Activated CD8-positive, alpha-beta T cell treated with anti-CD3 and anti-CD28 coated beads for 36 hours (primary cell): ENCODE measurements around the gene MUC22. TPM values are rescaled to one million over a fixed set of nuclear protein-coding genes. Genes with fewer than 3 reads are reported as not detected.

ENCODE experiments used
- ATAC-seq: fragments of 200-7000 bp; cut with Tn5 transposase; one replicate; pipeline ENCODE4 v1.10.0; 2021; ENCODE audit warnings: mild to moderate bottlenecking, moderate library complexity
- CTCF ChIA-PET: fragments of 350-600 bp; sonication (Branson Sonifier 250); formaldehyde crosslinking; loops from one replicate; lab custom pipeline; 2021; ENCODE audit warnings: antibody characterized with exemption; lab: Charles Lee
- POLR2A ChIA-PET: fragments of 350-600 bp; sonication (Branson Sonifier 250); formaldehyde crosslinking; loops from one replicate; lab custom pipeline; 2021; ENCODE audit warnings: antibody characterized with exemption; lab: Charles Lee
- DNase-seq: peaks from one replicate; pipeline ENCODE4 v3.0.0-alpha.2; 2020
- H3K27ac Mint-ChIP-seq: one replicate; pipeline ENCODE4 v1.8.0; 2021; ENCODE audit warnings: mild to moderate bottlenecking, mixed read lengths
- H3K27me3 Mint-ChIP-seq: one replicate; pipeline ENCODE4 v1.8.0; 2021; ENCODE audit warnings: mixed read lengths
- H3K36me3 Mint-ChIP-seq: one replicate; pipeline ENCODE4 v1.8.0; 2021; ENCODE audit warnings: low read depth, mixed read lengths
- H3K4me1 Mint-ChIP-seq: one replicate; pipeline ENCODE4 v1.8.0; 2021; ENCODE audit warnings: low read depth, mixed read lengths
- H3K4me3 Mint-ChIP-seq: one replicate; pipeline ENCODE4 v1.8.0; 2021; ENCODE audit warnings: mild to moderate bottlenecking, moderate library complexity, mixed read lengths
- H3K9me3 Mint-ChIP-seq: one replicate; pipeline ENCODE4 v1.8.0; 2021; ENCODE audit warnings: mixed read lengths
- intact Hi-C: fragments of 100-400 bp; cut with micrococcal nuclease; formaldehyde crosslinking; loops from one replicate; pipeline ENCODE4 v1.10.0; 2022
- total RNA-seq, 2 experiments: library from RNA; stranded (reverse); gene quantifications; one replicate each; pipeline ENCODE4 v1.2.3, GENCODE V29; 2021
- TF ChIP-seq, protein P1 (sequence below): fragments of 200-600 bp; IDR thresholded peaks from one replicate; pipeline ENCODE4 v1.8.0; 2022; ENCODE audit warnings: antibody characterized with exemption, mild to moderate bottlenecking

MUC22 gene
- total RNA-seq, 2 experiments from 2014 or later = not detected

DNA sequence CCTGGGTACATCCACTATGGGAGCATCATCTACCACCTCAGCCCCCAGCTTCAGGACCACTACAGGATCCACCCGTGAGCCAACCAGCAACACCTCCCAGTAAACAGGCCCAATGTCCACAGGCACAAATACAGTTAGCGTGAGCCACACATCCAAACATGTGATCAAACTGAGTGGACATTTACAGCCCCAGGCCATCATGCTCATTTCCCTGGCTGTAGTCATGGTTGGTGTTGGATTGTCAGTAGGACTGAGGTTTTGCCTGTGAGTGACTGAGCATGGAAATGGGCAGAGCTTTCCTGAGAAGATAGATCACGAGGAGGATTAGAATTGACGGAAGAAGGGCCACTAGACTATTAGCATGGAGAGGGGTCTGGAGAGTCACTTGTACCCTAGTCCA, 37.5 kb upstream of the MUC22 start:
- ATAC-seq (no peak), DNase-seq (no peak)
- peaks cover 5% of the 10 kb centered on the region for H3K27me3 Mint-ChIP-seq
- H3K9me3 Mint-ChIP-seq = no peaks in the 10 kb centered on the region
- no peak overlapping the region for H3K27ac Mint-ChIP-seq
- ChIA-PET POLR2A (interaction anchor here (1.4 to 1.6 kb wide), 3 partner anchors 17 to 192 kb away, joined by 3 to 6 read pairs (median 3); no protein-coding TSS in a partner anchor), CTCF (interaction anchor here (1.3 kb wide), 1 partner anchor 107 kb away, joined by 3 read pairs; no protein-coding TSS in a partner anchor)
- no peak overlapping the region for H3K4me3 Mint-ChIP-seq
- H3K4me1 Mint-ChIP-seq = no peaks in the 10 kb centered on the region
- no peaks in the 10 kb centered on the region for H3K36me3 Mint-ChIP-seq
- intact Hi-C loops = no loop called here
- TF ChIP-seq, protein P1, sequence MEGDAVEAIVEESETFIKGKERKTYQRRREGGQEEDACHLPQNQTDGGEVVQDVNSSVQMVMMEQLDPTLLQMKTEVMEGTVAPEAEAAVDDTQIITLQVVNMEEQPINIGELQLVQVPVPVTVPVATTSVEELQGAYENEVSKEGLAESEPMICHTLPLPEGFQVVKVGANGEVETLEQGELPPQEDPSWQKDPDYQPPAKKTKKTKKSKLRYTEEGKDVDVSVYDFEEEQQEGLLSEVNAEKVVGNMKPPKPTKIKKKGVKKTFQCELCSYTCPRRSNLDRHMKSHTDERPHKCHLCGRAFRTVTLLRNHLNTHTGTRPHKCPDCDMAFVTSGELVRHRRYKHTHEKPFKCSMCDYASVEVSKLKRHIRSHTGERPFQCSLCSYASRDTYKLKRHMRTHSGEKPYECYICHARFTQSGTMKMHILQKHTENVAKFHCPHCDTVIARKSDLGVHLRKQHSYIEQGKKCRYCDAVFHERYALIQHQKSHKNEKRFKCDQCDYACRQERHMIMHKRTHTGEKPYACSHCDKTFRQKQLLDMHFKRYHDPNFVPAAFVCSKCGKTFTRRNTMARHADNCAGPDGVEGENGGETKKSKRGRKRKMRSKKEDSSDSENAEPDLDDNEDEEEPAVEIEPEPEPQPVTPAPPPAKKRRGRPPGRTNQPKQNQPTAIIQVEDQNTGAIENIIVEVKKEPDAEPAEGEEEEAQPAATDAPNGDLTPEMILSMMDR = no peak

DNA sequence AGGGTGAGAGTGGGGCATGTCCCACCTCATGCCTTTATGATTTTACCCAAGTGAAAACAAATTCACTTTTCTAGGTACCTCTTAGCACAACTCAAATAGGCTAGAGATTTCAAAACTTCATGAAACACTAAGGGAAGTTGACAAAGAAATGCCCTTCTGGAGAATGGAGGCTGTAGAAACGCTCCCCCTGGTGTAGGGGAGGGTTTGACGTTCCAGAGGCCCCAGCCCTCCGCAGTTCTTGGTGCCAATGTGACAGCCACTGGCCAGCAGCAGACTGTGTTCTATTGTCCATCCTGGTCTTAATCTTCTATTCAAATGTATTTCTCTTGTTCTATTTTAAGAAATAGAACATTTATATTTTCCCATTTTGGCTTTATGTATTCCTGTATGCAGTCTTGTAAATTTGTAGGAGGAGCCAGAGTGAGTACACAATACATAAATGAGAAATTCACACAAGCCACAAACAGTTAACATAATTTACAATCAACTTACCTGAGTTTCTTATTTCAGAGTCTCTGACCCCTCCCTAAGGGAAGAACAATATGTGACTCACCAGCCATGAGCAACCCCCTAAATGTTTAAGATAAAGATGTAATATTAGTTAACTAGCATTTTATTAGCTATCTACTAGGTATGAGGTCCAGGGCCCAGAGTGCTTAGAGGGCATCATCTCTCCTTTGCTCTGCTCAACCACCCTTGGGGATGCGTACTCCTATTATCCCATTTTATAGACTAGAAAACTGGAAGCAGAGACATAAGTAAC, 35.6 kb upstream of the MUC22 start:
- CTCF ChIA-PET = interaction anchor here (1.0 to 2.2 kb wide), 3 partner anchors 94 to 113 kb away, joined by 3 to 8 read pairs (median 3); no protein-coding TSS in a partner anchor
- Mint-ChIP-seq H3K36me3 (no peaks in the 10 kb centered on the region), H3K27me3 (peaks cover 9% of the 10 kb centered on the region), H3K4me3 (no peak overlapping the region), H3K27ac (no peak overlapping the region), H3K9me3 (no peaks in the 10 kb centered on the region), H3K4me1 (no peaks in the 10 kb centered on the region)
- POLR2A ChIA-PET = interaction anchor here (0.7 to 1.6 kb wide), 2 partner anchors 31 to 77 kb away, joined by 3 read pairs; no protein-coding TSS in a partner anchor
- no peak for DNase-seq
- intact Hi-C loops = no loop called here
- TF ChIP-seq, protein P1 = no peak
- ATAC-seq = no peak

DNA sequence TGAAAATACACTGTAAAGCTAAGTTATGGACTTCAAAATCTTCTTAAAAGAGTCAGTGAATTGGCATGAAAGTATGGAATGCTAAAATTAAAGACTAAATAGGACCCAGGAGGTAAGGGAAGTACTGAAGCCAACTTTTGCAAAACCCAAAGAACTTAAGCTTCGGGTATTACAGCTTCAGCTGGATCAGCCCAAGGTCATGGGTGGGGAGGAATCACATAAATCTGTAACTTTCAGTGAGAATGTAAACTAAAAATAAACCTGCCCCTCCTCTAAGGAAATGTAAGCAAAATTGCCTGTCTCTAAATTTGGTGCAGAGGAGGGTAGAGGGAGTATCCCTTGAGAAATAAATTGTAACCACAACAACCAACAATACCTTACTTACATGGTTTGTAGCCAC, 31.1 kb upstream of the MUC22 start:
- POLR2A ChIA-PET = interaction anchor here (0.6 kb wide), 1 partner anchor 232 kb away, joined by 3 read pairs; no protein-coding TSS in a partner anchor
- H3K27me3 Mint-ChIP-seq = peaks cover 26% of the 10 kb centered on the region

DNA sequence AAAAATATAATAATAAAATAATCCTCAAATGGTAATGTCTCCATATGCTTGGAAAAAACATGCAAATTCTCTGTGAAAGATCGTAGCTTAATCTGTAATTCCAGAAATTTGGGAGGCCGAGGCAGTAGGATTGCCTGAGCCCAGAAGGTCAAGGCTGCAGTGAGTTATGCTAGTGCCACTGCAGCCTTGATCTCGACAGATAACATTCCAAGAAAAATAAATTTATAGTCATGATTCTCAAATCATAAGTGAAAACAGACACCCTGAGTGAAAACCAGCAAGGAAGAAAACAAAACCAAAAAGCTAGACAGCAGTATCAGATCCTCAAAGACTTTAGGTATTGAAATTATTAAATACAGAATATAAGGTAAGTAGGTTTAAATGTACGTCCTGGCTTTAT, 30.6 kb upstream of the MUC22 start:
- ChIA-PET POLR2A (interaction anchor here (0.6 kb wide), 1 partner anchor 231 kb away, joined by 3 read pairs; no protein-coding TSS in a partner anchor), CTCF (interaction anchor here (0.9 to 1.3 kb wide), 3 partner anchors 24 to 100 kb away, joined by 3 to 5 read pairs (median 4); no protein-coding TSS in a partner anchor)
- peaks cover 26% of the 10 kb centered on the region for H3K27me3 Mint-ChIP-seq

More for the DNA sequence above, 31.1 kb upstream of the MUC22 start:
- ATAC-seq (no peak), DNase-seq (no peak)
- CTCF ChIA-PET = interaction anchor here (0.9 to 1.3 kb wide), 3 partner anchors 24 to 100 kb away, joined by 3 to 5 read pairs (median 4); no protein-coding TSS in a partner anchor
- no peaks in the 10 kb centered on the region for H3K36me3 Mint-ChIP-seq
- no peak overlapping the region for H3K27ac Mint-ChIP-seq
- intact Hi-C loops = no loop called here
- no peak overlapping the region for H3K4me3 Mint-ChIP-seq
- H3K4me1 Mint-ChIP-seq = no peaks in the 10 kb centered on the region
- no peaks in the 10 kb centered on the region for H3K9me3 Mint-ChIP-seq
- TF ChIP-seq, protein P1 = no peak

More for the DNA sequence above, 30.6 kb upstream of the MUC22 start:
- TF ChIP-seq, protein P1 = no peak
- Mint-ChIP-seq H3K27ac (no peak overlapping the region), H3K9me3 (no peaks in the 10 kb centered on the region), H3K4me3 (no peak overlapping the region), H3K4me1 (no peaks in the 10 kb centered on the region), H3K36me3 (no peaks in the 10 kb centered on the region)
- intact Hi-C loops = no loop called here
- DNase-seq = no peak
- no peak for ATAC-seq
